Mucosa of stomach (tissue), 1 donor: ENCODE results near the gene ANKRD44.

Source experiments
- H3K27me3 ChIP-seq: one replicate; pipeline ENCODE4 v1.7.0; 2013; ENCODE audit warnings: mild to moderate bottlenecking, low read length; ENCODE audit not compliant: control insufficient read depth, insufficient read depth
- H3K36me3 ChIP-seq: one replicate; pipeline ENCODE4 v1.7.0; 2013; ENCODE audit warnings: low read length; ENCODE audit not compliant: control insufficient read depth, insufficient read depth
- H3K4me1 ChIP-seq: one replicate; pipeline ENCODE4 v1.7.0; 2013; ENCODE audit warnings: mild to moderate bottlenecking, low read length; ENCODE audit not compliant: control insufficient read depth, insufficient read depth
- H3K4me3 ChIP-seq: one replicate; pipeline ENCODE4 v1.7.0; 2013; ENCODE audit warnings: low read length
- H3K9ac ChIP-seq: one replicate; pipeline ENCODE4 v1.7.0; 2013; ENCODE audit warnings: mild to moderate bottlenecking, low read length, moderate library complexity
- H3K9me3 ChIP-seq: one replicate; pipeline ENCODE4 v1.7.0; 2013; ENCODE audit warnings: mild to moderate bottlenecking, low read length, moderate library complexity; ENCODE audit not compliant: control insufficient read depth
- donor health status: Pancreatic carcinoma.

ANKRD44 gene

GRCh38 chr2:197239434-197239833 lies 71.1 kb downstream of the ANKRD44 start:
- H3K9ac ChIP-seq: no peak overlapping the region
- no peaks in the 10 kb centered on the region for H3K27me3 ChIP-seq
- H3K4me3 ChIP-seq: no peak overlapping the region
- H3K36me3 ChIP-seq: no peaks in the 10 kb centered on the region
- H3K9me3 ChIP-seq: no peaks in the 10 kb centered on the region
- H3K4me1 ChIP-seq: no peaks in the 10 kb centered on the region

DNA sequence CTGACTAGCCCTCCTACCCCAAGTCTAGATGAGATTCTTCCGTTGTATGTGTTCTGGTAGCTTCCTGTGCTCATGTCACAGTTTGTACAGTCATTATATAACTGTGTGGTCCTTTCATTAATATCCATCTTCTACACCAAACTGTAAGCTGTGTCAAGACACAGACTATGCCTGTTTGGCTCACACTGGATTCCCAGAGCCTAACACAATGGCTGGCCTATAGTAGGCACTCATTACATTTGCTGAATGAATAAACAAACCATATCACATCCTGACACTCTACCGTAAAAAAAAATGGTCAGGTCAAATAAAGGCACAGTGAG lies 72.6 kb downstream of the ANKRD44 start:
- H3K9ac ChIP-seq: no peak overlapping the region
- no peaks in the 10 kb centered on the region for H3K9me3 ChIP-seq
- no peaks in the 10 kb centered on the region for H3K4me1 ChIP-seq
- no peak overlapping the region for H3K4me3 ChIP-seq
- H3K36me3 ChIP-seq: no peaks in the 10 kb centered on the region
- no peaks in the 10 kb centered on the region for H3K27me3 ChIP-seq

GRCh38 chr2:197237291-197238042 lies 73.1 kb downstream of the ANKRD44 start:
- Histone ChIP-seq H3K4me3 (no peak overlapping the region), H3K4me1 (no peaks in the 10 kb centered on the region), H3K27me3 (no peaks in the 10 kb centered on the region), H3K9ac (no peak overlapping the region), H3K9me3 (no peaks in the 10 kb centered on the region), H3K36me3 (no peaks in the 10 kb centered on the region)

DNA sequence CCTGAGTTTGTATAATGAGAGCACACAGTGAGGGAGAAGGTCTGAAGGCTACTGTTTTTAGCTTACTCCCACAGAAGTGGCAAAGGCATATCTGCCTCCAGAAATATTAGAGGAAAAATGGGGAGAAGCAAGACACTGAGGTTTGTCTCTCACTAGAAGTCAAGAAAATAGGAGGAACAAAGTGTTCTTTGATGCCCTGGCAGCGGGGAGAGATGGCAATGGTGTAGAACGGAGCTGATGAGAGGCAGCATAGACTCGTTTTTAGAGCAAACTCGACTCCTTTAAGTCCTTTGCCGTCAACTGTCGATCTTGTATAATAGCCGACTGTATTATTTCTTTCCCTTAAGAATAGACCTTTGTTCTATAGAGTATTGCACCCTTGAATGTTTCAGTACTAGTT lies 73.8 kb downstream of the ANKRD44 start:
- H3K4me3 ChIP-seq: no peak overlapping the region
- no peaks in the 10 kb centered on the region for H3K27me3 ChIP-seq
- H3K4me1 ChIP-seq: no peaks in the 10 kb centered on the region
- H3K9ac ChIP-seq: no peak overlapping the region
- no peaks in the 10 kb centered on the region for H3K36me3 ChIP-seq
- no peaks in the 10 kb centered on the region for H3K9me3 ChIP-seq

DNA sequence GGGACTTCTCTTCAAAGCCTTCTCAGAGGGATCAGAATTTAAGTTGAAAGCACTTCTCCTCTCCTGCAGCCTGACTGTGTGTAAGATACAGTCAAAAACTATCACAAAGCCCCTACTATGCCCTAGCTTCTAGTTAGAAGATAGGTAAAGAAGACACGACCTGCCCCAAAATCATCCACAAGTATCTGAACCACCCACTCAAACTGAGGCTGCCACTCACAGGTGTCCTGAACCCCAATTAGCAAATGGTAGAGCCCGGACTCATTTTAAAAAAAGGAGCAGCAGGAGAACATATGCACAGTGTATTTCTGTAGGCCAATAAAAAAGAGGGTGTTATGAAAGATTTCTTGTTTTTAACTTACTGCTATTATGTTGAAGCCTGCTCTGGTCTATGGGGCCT lies 74.4 kb downstream of the ANKRD44 start:
- H3K4me3 ChIP-seq: no peak overlapping the region
- H3K4me1 ChIP-seq: no peaks in the 10 kb centered on the region
- H3K27me3 ChIP-seq: no peaks in the 10 kb centered on the region
- H3K36me3 ChIP-seq: no peaks in the 10 kb centered on the region
- no peak overlapping the region for H3K9ac ChIP-seq
- no peaks in the 10 kb centered on the region for H3K9me3 ChIP-seq

- Histone ChIP-seq H3K4me3 (no peak overlapping the region), H3K27me3 (no peaks in the 10 kb centered on the region), H3K9me3 (no peaks in the 10 kb centered on the region), H3K36me3 (no peaks in the 10 kb centered on the region), H3K4me1 (no peaks in the 10 kb centered on the region), H3K9ac (no peak overlapping the region)
Measured at GRCh38 chr2:197235711-197236110, 74.9 kb downstream of the ANKRD44 start.

DNA sequence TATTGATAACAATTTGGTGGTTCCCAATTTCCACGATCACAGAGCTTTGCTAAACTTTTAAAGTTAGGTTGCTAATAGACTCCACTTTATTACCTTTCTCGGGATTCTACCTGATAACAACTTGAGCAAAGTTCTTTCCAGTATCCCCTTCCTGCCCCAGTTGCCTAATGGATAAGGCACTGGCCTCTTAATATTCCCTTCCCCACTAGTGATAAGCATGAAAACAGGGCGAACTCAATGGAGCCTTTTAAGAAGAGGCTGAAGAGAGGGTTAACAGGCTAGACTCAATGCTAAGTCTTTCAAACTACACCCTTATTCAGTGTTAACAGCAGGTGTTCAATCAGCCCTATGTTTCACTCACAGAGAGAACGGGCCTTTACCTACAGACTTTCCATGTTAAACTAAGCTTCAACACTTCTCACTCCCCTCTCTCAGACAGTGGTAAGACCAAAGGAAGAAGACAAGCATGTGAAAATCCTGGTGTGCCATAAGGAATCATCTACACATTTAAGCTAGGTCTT lies 75.8 kb downstream of the ANKRD44 start:
- H3K4me1 ChIP-seq: no peaks in the 10 kb centered on the region
- no peaks in the 10 kb centered on the region for H3K36me3 ChIP-seq
- H3K9ac ChIP-seq: no peak overlapping the region
- H3K9me3 ChIP-seq: no peaks in the 10 kb centered on the region
- H3K4me3 ChIP-seq: no peak overlapping the region
- H3K27me3 ChIP-seq: no peaks in the 10 kb centered on the region

DNA sequence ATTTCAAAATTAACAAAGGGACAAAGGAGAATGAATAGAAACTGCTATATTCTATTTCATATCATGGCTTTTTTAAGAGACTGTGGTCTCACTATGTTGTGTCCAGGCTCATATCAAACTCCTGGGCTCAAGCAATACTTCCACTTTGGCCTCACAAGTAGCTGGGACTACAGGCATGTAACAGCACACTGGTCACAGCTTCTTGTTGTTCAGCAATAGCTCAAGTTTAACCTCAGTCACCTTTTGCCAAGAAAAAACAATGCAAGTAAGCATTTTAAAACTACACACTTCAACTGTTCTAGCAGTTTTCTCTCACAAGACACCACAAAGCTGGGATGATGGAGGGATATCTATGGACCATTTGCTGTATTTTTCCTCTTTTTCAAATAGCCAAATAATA lies 77.1 kb downstream of the ANKRD44 start:
- Histone ChIP-seq H3K4me1 (no peaks in the 10 kb centered on the region), H3K9me3 (no peaks in the 10 kb centered on the region), H3K27me3 (no peaks in the 10 kb centered on the region), H3K9ac (no peak overlapping the region), H3K4me3 (no peak overlapping the region), H3K36me3 (no peaks in the 10 kb centered on the region)

DNA sequence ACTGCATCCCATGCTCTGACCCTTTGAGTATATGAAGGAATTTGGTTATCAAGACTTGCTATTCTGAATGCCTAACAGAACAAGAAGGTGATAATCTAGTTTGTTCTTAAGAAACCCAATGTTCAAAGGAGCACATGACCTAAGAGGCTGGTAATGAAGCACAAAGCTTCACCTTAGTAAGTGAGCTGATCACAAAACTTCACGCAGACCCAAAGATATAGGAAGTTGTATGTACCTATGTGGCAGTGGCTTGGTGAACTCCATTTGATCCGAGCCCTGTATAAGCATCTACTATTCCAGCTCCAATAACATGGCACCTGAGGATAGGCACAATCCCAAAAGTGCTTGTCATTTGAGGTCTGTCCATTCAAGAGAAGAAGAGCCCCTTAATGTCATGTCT lies 78.6 kb downstream of the ANKRD44 start:
- Histone ChIP-seq H3K36me3 (no peaks in the 10 kb centered on the region), H3K4me1 (no peaks in the 10 kb centered on the region), H3K9ac (no peak overlapping the region), H3K9me3 (no peaks in the 10 kb centered on the region), H3K4me3 (no peak overlapping the region), H3K27me3 (no peaks in the 10 kb centered on the region)

GRCh38 chr2:197229509-197230443 lies 80.8 kb downstream of the ANKRD44 start:
- H3K4me3 ChIP-seq: no peak overlapping the region
- no peaks in the 10 kb centered on the region for H3K9me3 ChIP-seq
- H3K36me3 ChIP-seq: no peaks in the 10 kb centered on the region
- no peaks in the 10 kb centered on the region for H3K4me1 ChIP-seq
- no peak overlapping the region for H3K9ac ChIP-seq
- no peaks in the 10 kb centered on the region for H3K27me3 ChIP-seq

DNA sequence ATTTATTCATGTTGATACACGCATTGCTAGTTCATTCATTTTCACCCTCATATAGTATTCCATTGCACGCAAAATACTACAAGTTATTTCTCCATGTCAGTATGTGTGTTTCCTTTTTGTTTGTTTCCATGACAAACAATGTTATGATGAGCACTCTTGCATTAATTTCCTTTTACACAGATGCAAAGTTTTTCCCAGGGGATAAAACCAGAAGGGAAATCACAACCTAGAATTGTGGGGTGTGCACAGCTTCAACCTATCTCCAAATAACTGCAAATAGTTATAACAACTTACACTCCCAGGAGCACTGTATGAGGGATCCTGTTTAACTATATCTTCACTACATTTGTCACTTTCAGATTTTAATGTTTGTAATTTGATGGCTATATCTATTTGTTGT lies 87.1 kb downstream of the ANKRD44 start:
- no peaks in the 10 kb centered on the region for H3K4me1 ChIP-seq

GRCh38 chr2:197219636-197220035 lies 90.9 kb downstream of the ANKRD44 start:
- H3K9ac ChIP-seq: no peak overlapping the region
- no peak overlapping the region for H3K4me3 ChIP-seq
- H3K27me3 ChIP-seq: no peaks in the 10 kb centered on the region
- no peaks in the 10 kb centered on the region for H3K36me3 ChIP-seq
- H3K4me1 ChIP-seq: peaks cover 6% of the 10 kb centered on the region
- H3K9me3 ChIP-seq: no peaks in the 10 kb centered on the region

More for the DNA sequence above, 87.1 kb downstream of the ANKRD44 start:
- Histone ChIP-seq H3K27me3 (no peaks in the 10 kb centered on the region), H3K9me3 (no peaks in the 10 kb centered on the region), H3K9ac (no peak overlapping the region), H3K36me3 (no peaks in the 10 kb centered on the region), H3K4me3 (no peak overlapping the region)
